SK-N-SH treated with all-trans-retinoic acid at 6 μM for 48 hours (cell line): ENCODE results near the gene COL17A1.

Source experiments
- OSR1 ChIP-seq: fragments of 250-450 bp; sonication (Bioruptor Pico); IDR thresholded peaks from 2 replicates; pipeline ENCODE4 v1.8.0; 2022; ENCODE audit warnings: moderate library complexity, mild to moderate bottlenecking, inconsistent platforms
- ZFP3 ChIP-seq: fragments of 250-450 bp; sonication (Bioruptor Pico); IDR thresholded peaks from 2 replicates; pipeline ENCODE4 v1.5.0; 2020; ENCODE audit warnings: mild to moderate bottlenecking, moderate library complexity
- ZFP30 ChIP-seq: fragments of 450-650 bp; formaldehyde crosslinking; IDR thresholded peaks from 2 replicates; pipeline ENCODE4 v1.5.0; 2022; ENCODE audit warnings: mild to moderate bottlenecking, moderate library complexity
- TF ChIP-seq, protein P1 (sequence below): fragments of 250-450 bp; sonication (Bioruptor Pico); IDR thresholded peaks from 2 replicates; pipeline ENCODE4 v1.8.0; 2020; ENCODE audit warnings: mild to moderate bottlenecking, moderate library complexity, borderline replicate concordance

DNA sequence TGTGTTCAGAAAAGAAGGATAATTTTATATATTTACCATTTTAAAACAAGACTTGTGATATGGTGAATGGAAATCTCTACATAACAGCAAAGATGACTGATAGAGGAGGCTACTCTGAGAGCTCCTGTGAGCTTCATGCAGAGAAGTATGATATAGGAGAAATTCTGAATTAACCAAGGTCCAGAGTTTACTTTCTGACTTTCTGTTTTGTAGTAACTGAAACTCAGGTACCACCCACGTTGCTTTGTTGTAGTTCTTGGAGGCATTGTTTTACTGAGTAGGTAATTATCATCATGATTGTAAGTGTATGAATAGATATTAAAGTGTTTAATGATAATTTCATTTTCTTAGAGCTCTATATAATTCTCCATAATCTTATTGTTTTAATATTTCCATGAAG lies 18.3 kb upstream of the COL17A1 start:
- no peak for TF ChIP-seq ZFP3 (CRISPR knock-in tag)
- no peak for TF ChIP-seq OSR1 (CRISPR knock-in tag)
- TF ChIP-seq, protein P1, sequence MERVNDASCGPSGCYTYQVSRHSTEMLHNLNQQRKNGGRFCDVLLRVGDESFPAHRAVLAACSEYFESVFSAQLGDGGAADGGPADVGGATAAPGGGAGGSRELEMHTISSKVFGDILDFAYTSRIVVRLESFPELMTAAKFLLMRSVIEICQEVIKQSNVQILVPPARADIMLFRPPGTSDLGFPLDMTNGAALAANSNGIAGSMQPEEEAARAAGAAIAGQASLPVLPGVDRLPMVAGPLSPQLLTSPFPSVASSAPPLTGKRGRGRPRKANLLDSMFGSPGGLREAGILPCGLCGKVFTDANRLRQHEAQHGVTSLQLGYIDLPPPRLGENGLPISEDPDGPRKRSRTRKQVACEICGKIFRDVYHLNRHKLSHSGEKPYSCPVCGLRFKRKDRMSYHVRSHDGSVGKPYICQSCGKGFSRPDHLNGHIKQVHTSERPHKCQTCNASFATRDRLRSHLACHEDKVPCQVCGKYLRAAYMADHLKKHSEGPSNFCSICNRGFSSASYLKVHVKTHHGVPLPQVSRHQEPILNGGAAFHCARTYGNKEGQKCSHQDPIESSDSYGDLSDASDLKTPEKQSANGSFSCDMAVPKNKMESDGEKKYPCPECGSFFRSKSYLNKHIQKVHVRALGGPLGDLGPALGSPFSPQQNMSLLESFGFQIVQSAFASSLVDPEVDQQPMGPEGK: no peak
- TF ChIP-seq ZFP30 (CRISPR knock-in tag): no peak
